HG03378 (cell line): ENCODE data around the gene FAM25A.

ENCODE experiments used
- ATAC-seq: cut with Tn5 transposase; IDR thresholded peaks from one replicate; pipeline ENCODE4 v1.9.1; 2021; ENCODE audit warnings: mild to moderate bottlenecking, moderate library complexity; ENCODE audit not compliant: unreplicated experiment

Gene FAM25A

GRCh38 chr10:87059401-87059800 lies 39.3 kb downstream of the FAM25A start:
- ATAC-seq = no peak

GRCh38 chr10:87060280-87060928 lies 40.3 kb downstream of the FAM25A start:
- no peak for ATAC-seq

- ATAC-seq = no peak
These were observed 44.6 kb downstream of the FAM25A start for GRCh38 chr10:87064651-87065050.

- ATAC-seq = no peak
These were observed 46.1 kb downstream of the FAM25A start for GRCh38 chr10:87066178-87066577.

GRCh38 chr10:87066865-87067264 lies 46.8 kb downstream of the FAM25A start:
- ATAC-seq = no peak

GRCh38 chr10:87068281-87068680 lies 48.2 kb downstream of the FAM25A start:
- ATAC-seq = no peak

GRCh38 chr10:87072449-87072848 lies 52.4 kb downstream of the FAM25A start:
- ATAC-seq = no peak
